Measurements from ENCODE around the gene SLC4A5.

The SLC4A5 gene

GRCh38 chr2:74313497-74313896 lies 29.7 kb downstream of the SLC4A5 start:
- no peak for DNase-seq

GRCh38 chr2:74312913-74313312 lies 30.3 kb downstream of the SLC4A5 start:
- DNase-seq, result no peak

GRCh38 chr2:74307720-74308119 lies 35.5 kb downstream of the SLC4A5 start:
- DNase-seq, result no peak

GRCh38 chr2:74304332-74305148 lies 38.7 kb downstream of the SLC4A5 start:
- no peak for DNase-seq

GRCh38 chr2:74302865-74303264 lies 40.4 kb downstream of the SLC4A5 start:
- DNase-seq, result no peak

- no peak for DNase-seq
Measured at GRCh38 chr2:74301262-74301661, 42.0 kb downstream of the SLC4A5 start.

- DNase-seq, result no peak
Measured at GRCh38 chr2:74300506-74300905, 42.7 kb downstream of the SLC4A5 start.

- no peak for DNase-seq
Measured at GRCh38 chr2:74297950-74298349, 45.3 kb downstream of the SLC4A5 start.

- DNase-seq, result no peak
Measured at GRCh38 chr2:74297391-74297790, 45.8 kb downstream of the SLC4A5 start.

GRCh38 chr2:74293191-74293991 lies 49.8 kb downstream of the SLC4A5 start:
- DNase-seq, result no peak

GRCh38 chr2:74292751-74293150 lies 50.5 kb downstream of the SLC4A5 start:
- DNase-seq, result no peak

GRCh38 chr2:74291886-74292621 lies 51.2 kb downstream of the SLC4A5 start:
- DNase-seq, result no peak

- no peak for DNase-seq
Measured at GRCh38 chr2:74291218-74291544, 52.0 kb downstream of the SLC4A5 start.

GRCh38 chr2:74290466-74291217 lies 52.6 kb downstream of the SLC4A5 start:
- DNase-seq, result no peak

- DNase-seq, result no peak
Measured at GRCh38 chr2:74290066-74290465, 53.1 kb downstream of the SLC4A5 start.

GRCh38 chr2:74286725-74287124 lies 56.5 kb downstream of the SLC4A5 start:
- DNase-seq, result no peak

- no peak for DNase-seq
Measured at GRCh38 chr2:74281141-74281975, 61.9 kb downstream of the SLC4A5 start.

- DNase-seq, result no peak
Measured at GRCh38 chr2:74278694-74279093, 64.5 kb downstream of the SLC4A5 start.

- no peak for DNase-seq
Measured at GRCh38 chr2:74278176-74278575, 65.0 kb downstream of the SLC4A5 start.

GRCh38 chr2:74275228-74275627 lies 68.0 kb downstream of the SLC4A5 start:
- DNase-seq, result no peak

GRCh38 chr2:74269667-74270066 lies 73.5 kb downstream of the SLC4A5 start:
- no peak for DNase-seq

GRCh38 chr2:74267068-74267467 lies 76.1 kb downstream of the SLC4A5 start:
- no peak for DNase-seq
